NK-92 (cell line): Measurements from ENCODE around the gene GSPT1.
"Not testable (repeated sequence)": the region's sequence is repeated elsewhere in the genome, so short reads cannot be mapped to it uniquely, and the experiment has no call there.

ENCODE experiments used
- DNase-seq: peaks from one replicate; lab custom pipeline; 2025; ENCODE audit not compliant: unreplicated experiment; lab: John Stamatoyannopoulos, UW

The GSPT1 gene

DNA sequence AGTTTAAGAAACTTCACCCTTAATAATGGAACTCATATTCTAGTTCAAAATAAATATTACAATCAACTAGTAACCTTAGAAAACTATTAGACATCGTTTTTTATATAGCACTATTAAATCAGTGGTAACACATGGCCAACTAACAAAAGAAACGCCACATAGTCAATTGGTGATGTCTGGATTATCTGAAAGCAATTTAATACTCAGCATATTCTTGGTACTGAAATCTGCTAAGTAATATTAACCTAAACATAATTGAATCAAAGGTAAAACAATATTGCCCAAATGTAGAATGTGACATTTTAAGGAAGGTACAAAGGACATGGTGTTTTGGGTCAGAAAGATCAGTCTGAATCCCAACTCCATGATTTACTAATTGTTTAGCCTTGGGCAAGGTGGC is 53.3 kb downstream of the GSPT1 start:
- no peak for DNase-seq

DNA sequence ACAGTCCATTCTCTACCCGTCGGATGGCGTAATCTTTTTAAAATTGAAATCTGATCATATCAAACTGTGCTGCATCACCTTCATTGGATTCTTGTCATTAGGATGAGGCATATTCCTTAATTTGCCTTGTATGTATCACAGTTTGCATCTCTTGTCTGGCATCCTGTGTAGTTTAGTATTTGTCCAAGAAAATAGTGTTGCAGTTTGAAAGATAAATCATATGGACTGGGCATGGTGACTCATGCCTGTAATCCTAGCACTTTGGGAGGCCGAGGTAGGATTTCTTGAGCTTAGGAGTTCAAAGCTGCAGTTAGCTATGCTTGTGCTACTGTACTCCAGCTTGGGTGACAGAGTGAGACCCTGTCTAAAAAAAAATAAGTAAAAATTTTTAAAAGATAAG is 58.6 kb downstream of the GSPT1 start:
- no peak for DNase-seq

DNA sequence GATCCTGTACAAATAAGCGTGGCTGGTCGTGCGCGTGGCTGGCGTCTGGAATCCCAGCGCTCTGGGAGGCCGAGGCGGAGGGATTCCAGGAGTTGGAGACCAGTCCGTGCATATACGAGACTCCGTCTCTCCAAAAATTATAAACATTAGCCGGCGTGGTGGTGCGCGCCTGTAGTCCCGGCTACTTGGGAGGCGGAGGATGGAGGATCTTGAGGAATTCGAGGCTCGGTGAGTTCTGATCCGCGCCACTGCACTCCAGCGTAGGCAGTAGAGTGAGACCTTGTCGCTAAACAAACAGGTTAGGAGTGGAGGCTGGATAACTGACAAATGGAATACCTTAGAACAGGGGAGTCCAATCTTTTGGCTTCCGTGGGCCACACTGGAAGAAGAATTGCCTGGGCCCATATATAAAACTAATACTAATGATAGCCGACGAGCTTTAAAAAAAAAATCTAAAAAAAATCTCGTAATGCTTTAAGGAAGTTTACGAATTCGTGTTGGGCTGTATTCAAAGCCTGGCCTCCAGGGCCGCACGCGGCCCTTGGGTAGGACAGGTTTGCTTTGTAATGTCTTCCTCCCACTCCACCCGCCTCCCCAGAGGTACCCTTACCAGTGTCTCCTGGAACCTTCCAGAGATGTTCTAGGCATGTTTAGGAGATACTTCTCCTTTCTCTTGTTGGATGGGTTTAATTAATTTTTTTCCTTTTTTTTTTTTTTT is 63.5 kb downstream of the GSPT1 start:
- DNase-seq = no peak

DNA sequence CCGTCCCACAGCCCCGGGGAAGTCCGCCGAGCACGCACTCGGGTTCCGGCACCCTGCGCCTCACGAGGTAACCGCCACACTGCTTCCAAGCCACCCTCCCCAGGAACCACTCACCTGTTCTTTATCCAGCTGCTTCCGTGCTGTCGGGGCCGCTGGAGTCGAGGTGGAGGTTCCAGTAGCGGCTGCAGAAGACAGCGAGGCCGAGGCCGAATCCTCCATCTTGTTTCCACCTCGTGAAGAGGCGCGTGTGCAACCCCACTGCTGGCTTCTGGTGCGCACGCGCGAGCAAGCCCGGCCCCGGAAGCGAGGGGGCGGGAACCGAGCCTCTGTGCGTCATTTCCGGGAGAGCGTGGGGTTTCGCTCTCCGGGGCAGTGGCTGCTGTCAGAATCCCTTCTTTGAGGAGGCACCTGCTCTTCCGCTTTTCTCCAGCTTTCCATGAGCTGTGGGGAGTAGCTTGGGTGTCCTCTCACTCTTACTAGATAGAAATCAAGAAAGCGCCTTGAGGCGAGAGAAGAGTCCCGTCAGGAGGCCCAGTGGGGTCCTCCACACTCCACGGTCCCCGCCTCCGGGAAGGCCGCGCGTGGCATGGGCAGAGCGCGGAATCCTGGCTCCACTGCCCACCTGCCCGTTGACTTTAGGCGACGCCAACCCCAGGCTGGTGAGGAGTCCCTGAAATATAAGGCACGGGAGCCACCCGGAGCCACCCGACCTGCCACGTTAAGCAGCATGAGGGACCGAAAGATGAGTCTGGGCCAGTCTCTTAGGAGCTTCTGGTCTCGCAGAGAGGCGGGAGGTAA is 64.3 kb downstream of the GSPT1 start, which contains the start of gene RSL1D1:
Gene RSL1D1 (minus strand): TSS at position 249 of the 798 bp plus-strand sequence. CDS start 30 bp downstream, at position 219.
- peak; percentile 59 for DNase-seq

DNA sequence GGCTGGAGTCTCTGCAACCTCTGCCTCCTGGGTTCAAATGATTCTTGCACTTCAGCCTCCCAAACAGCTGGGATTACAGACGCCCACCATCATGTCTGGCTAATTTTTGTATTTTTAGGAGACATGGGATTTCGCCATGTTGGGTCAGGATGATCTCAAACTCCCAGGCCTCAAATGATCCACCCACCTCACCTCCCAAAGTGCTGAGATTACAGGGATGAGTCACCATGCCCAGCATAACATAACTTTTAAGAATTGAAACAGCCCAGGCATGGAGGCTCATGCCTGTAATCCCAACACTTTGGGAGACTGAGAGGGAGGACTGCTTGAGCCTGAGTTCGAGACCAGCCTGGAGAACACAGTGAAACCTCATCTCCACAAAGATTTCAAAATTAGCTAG is 66.9 kb downstream of the GSPT1 start:
- no peak for DNase-seq

DNA sequence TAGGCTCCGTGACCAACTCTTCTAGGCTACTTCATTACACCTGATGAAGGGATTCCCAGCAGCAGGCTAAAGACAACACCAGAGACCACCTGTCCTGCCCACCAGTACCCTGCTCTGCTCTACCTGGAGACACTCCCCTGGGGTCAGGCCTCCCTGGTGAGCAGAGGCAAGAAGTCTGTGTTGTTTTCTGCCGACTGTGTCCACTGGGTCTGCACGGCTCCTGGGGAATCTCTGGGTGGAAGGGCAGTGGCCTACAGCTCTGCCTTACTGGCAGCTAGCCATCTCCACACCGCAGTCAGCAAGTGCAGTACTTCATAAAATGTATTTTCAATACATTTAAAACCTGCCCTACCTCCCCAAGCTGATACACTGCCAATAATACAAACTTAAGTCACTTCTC is 71.3 kb downstream of the GSPT1 start:
- DNase-seq = no peak

DNA sequence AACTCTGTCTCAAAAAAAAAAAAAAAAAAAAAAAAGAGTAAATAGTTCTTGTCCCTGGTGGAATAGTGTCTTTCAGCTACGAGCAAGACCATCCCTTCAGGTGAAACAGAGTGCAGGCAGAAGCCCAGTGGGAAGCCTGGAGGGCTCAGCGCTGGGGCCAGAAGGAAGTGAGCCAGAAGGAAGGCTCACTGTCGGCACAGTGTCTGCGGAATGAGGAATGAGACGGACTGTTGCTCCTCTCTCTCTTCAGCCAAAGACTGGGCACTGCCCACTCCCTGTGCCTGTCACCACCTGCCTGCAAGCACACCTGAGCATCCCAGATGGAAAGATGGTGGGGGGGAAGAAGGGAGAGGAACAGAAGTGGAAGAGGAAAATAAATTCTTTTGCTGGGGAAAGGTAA is 71.9 kb downstream of the GSPT1 start:
- DNase-seq = no peak

DNA sequence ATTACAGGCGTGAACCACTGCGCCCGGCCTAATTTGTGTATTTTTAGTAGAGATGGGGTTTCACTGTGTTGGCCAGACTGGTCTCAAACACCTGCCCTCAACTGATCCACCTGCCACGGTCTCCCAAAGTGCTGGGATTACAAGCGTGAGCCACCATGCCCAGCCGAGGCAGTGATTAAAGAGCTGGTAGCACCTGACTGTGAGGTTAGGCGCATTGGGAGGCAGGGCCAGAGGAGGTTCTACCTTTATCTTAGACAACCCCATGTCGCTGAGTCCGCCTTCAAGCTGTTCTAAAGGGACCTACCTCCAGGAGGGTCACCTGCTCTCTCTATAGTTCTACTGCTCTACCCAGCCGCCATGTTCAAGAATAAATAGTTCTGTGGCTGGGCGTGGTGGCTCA is 72.5 kb downstream of the GSPT1 start:
- no peak for DNase-seq

DNA sequence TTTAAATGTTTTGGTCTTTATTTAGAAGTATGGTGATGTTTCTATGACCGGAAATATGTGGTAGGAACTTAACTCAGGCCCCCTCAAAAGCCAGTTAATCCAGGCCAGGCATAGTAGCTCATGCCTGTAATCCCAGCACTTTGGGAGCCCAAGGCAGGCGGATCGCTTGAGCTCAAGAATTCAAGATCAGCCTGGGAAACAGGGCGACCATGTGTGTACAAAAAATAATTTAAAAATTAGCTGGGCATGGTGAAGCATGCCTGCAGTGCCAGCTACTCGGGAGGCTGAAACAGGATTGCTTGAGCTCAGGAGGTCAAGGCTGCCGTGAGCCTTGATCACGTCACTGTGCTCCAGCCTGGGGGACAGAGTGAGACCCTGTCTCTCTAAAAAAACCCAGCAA is 74.7 kb downstream of the GSPT1 start:
- no peak for DNase-seq

DNA sequence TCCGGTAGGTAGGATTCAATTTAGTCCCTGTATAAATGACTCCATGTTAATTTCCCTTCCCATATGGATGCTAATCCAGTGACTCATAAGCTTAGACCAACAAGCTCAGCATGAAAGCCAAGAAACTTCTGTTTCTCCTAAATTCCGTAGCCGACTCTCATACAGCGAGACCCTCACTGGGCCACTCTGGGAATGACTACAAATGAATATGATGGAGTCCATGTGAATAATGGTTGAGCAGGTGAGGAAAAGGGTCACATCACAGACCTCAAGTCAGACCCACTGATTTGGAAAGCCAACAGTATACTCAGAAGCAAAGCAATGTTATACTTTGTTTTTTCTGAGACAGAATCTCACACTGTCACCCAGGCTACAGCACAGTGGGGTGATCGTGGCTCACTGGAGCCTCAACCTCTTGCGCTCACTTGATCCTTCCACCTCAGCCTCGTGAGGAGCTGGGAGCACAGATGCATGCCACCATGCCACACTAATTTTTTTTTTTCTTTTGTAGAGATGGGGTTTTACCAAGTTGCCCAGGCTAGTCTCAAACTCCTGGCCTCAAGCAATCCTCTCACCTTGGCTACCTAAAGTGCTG is 79.0 kb downstream of the GSPT1 start:
- DNase-seq = no peak

DNA sequence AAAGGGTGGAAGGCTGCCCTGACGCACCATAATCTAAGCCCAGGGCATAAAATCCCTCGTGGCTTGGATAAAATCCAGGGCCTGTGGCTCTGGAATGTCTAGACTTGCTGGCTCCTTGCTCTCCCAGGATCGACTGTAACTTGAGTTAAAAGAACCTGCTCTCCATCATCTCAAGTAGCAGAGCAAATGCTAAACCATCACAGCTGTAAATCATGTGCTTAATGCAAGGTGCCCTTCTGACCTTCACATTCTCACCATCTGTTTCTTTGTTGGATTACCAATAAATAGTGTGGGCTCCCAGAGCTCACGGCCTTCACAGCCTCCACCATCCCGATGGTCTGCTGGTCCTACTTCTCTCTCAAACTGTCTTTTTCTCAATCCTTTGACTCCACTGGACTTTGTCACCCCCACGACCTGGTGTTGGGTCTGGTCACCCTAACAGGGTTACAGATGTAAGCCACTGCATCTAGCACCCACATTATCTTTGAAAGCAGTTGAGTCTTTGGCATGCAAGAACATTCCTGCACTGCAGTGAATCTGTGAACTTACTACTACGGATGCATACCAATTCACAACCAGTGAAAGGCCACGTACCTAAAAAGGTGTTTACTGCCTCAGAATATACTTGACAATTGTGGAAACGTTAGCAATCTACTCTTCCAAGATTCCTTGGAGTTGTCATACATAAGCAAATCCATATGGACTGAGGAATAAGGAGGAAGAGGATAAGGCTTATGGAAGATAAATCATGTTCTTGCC is 79.7 kb downstream of the GSPT1 start:
- DNase-seq = no peak

DNA sequence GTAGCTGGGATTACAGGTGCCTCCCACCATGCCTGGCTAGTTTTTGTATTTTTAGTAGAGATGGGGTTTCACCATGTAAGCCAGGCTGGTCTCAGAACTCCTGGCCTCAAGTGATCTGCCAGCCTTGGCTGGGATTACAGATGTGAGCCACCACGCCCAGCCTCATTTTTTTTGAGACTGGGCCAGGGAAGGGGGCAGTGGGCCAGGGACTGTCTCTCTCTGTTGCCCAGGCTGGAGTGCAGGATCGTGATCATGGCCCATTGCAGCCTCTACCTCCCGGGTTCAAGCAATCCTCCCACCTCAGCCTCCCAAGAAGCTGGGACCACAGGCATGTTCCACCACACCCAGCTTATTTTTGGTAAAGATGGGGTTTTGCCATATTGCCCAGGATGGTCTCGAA is 80.4 kb downstream of the GSPT1 start:
- no peak for DNase-seq

DNA sequence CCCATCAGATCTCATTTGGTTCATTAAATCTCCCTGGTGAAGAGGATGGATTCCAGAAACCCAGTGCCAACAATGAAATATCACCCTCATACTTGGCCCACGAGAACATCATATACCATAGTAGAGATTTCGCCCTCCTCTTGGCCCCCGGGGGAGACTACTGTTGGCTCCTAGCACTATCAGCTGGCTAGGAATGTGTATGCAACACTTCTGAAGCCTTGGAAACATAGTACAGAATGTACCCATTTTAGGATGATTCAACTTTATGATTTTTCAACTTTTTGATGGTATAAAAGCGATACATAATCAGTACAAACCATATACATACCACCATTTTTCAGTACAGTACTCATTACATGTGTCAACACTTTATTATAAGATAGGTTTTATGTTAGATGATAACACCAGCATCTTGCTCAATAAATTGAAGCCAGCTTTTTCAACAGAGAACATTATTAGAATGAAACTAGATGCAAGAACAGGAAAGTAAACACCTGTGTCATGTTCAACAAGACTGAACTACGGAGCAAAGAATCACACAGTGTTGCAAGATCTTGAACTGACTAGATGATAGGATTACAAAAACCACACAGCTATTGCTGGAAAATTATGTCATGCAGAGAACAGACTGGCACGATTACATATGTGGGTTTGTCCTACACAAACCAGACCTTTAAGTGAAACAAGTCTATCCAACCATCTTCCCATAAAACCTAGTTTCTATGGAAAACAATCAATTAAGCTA is 81.6 kb downstream of the GSPT1 start:
- no peak for DNase-seq

DNA sequence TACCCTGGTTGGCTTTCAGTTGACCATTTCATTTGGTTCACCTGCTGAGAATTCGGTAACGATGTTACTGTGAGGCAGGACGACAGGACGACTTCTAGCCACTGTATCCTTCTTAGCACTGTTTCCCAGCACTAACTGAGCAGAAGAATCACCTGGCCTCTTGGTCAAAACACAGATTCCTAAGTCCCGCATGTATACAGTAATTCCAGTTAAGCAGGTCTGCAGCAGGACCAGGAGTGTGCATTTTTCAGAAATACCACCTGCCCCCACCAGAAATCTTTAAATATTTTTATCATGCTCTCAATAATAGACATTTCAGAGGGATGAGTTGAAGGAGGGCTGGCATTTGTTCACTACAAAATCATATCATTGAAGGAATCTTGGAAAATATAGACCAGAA is 87.1 kb downstream of the GSPT1 start:
- DNase-seq = no peak

DNA sequence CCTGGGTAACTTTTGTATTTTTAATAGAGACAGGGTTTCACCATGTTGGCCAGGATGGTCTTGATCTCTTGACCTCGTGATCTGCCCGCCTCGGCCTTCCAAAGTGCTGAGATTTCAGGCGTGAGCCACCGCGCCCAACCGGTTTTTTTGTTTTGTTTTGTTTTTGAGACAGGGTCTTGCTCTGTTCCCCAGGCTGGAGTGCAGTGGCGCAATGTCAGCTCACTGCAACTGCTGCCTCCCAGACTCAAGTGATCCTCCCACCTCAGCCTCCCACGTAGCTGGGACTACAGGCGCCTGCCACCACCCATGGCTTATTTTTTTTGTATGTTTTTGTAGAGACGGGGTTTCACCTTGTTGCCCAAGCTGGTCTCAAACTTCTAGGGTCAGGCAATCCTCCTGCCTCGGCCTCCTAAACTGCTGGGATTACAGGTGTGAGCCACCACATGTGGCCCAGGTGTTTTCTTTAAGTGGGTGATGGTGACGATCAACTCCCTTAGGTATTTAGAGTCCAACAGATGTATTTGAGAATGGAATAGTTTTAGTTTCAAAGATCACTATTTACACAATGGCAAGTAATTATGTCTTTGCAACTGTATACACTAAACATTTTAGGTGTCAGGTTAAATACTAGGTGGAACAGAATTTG is 90.1 kb downstream of the GSPT1 start:
- DNase-seq = not testable (repeated sequence)

DNA sequence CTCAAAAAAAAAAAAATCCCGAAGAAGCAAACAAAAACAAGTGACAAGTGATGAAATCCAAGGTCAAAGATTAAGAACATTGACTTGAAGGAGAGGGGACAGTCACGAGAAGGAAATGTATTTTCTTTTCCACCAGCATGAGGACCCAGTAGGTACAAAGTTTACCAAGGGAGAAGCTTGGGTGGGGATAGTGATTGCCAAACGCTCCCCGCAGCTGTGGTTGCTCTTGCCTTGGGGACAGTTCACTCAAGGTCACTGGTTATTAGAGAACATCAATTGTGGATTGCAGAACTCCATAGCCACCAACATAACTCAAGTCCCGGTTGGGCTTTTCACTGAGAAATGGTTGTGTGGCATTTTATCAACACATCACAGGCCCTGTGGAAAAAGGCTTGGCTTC is 91.4 kb downstream of the GSPT1 start:
- no peak for DNase-seq

DNA sequence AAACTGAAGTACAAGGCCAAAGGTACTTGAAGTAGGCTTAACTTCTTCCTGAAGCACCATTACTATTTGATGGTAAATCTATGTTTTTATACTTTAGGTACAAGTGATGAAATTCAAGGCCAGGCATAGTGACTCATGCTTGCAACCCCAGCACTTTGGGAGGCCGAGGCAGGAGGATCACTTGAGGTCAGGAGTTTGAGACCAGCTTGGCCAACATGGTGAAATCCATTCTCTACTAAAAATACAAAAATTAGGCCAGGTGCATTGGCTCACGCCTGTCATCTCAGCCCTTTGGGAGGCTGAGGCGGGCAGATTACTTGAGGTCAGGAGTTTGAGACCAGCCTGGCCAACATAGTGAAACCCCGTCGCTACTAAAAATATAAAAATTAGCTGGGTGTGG is 92.1 kb downstream of the GSPT1 start:
- DNase-seq = not testable (repeated sequence)

DNA sequence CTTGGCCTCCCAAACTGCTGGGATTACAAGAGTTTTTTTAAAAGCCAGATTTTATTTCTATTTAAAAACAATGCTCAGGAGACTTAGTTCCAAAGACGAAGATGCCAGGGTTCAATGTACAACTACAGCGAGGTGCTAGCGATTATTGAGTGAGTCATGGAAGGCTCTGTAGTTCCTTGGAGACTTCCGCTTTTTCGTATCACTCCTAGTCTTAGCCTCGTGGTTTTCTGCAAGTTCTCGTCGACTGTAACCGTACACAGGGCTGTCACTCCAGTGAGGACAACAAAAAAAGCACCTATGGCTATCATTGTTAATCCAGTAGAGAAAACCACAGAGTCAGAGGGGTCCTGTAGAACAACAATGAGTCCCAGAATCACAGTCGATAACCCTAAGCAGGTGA is 96.0 kb downstream of the GSPT1 start:
- no peak for DNase-seq

DNA sequence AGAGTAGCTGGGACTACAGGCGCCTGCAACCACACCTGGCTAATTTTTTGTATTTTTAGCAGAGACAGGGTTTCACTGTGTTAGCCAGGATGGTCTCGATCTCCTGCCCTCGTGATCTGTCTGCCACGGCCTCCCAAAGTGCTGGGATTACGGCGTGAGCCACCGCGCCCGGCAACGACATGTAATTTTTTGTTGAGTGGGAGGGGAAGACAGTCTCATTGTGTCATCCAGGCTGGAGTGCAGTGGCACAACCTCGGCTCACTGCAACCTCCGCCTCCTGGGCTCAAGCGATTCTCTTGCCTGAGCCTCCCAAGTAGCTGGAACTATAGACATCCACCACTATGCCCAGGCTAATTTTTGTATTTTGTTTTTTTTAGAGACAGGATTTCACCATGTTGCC is 96.8 kb downstream of the GSPT1 start:
- not testable (repeated sequence) for DNase-seq
